ENCODE measurements around the gene NELL2.

Gene NELL2

DNA sequence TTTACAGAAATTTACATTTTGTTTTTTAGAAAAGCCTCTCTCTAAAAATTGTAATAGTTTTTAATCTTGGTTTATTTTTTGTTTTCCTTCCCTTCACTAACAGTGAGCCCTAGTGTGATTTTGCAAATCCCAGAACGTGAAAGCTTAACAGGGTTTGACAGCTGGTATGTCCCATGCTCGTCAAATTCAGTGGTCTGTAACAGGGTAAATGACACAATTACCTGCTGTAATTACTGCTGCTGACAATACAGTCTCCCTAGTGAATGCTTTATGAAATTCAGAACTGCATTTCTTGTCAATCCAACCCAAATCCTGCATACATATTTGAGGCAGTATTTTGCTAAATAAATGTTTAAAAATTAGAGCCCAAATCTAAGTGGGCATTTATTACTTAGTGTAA, 249.2 kb downstream of the NELL2 start:
- no peak for DNase-seq (ENCODE audit: low read depth in 3 of 3)

GRCh38 chr12:44618946-44619345, 257.2 kb downstream of the NELL2 start:
- no peak for DNase-seq (ENCODE audit: low read depth in 3 of 3)

GRCh38 chr12:44616402-44616801, 259.7 kb downstream of the NELL2 start:
- DNase-seq (ENCODE audit: low read depth in 3 of 3): no peak

DNA sequence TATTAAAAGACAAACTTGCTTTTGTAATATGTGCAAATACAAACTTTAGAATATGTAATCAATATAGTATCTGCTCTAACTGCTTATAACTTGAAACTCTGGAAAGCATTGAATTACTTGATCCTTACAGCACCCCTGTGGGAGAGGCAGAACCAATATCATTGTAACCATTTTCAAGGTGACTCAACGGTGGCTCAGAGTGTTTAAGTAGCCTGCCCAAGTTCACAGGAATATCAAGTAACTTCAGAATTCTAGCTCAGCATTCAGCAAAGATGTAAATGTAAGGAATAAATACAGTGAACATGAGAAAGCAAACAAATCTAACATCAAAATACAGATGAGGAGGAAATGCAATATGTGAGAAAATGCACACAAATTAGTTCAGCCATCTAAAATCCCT, 264.6 kb downstream of the NELL2 start:
- no peak for DNase-seq (ENCODE audit: low read depth in 3 of 3)

GRCh38 chr12:44603701-44604100, 272.4 kb downstream of the NELL2 start:
- no peak for DNase-seq (ENCODE audit: low read depth in 3 of 3)

GRCh38 chr12:44592626-44593025, 283.5 kb downstream of the NELL2 start:
- no peak for DNase-seq (ENCODE audit: low read depth in 3 of 3)

DNA sequence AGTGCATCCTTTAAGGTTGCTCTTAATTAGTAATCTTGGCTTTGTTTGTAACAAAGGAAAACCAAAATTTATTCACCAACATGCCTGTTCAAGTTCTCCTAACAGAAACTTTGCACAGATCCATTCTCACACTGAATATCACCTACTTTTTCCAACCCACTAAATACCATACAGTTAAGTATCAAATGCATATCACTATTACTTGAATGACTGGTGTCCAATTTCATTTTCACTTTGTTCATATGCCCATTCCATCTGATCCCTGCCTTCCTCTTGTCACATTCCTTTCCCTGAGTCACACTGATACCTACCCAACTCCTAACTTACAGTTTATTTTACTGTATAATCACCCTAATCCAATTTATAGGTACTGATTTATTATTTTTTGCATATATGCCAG, 286.4 kb downstream of the NELL2 start:
- no peak for DNase-seq (ENCODE audit: low read depth in 3 of 3)

- no peak for DNase-seq (ENCODE audit: low read depth in 3 of 3)
Measured at GRCh38 chr12:44588651-44589050, 287.5 kb downstream of the NELL2 start.

GRCh38 chr12:44584625-44585024, 291.5 kb downstream of the NELL2 start:
- no peak for DNase-seq (ENCODE audit: low read depth in 3 of 3)

- DNase-seq (ENCODE audit: low read depth in 3 of 3): no peak
Measured at GRCh38 chr12:44582521-44582920, 293.6 kb downstream of the NELL2 start.

GRCh38 chr12:44581642-44582242, 294.4 kb downstream of the NELL2 start:
- DNase-seq (ENCODE audit: low read depth in 3 of 3): no peak

DNA sequence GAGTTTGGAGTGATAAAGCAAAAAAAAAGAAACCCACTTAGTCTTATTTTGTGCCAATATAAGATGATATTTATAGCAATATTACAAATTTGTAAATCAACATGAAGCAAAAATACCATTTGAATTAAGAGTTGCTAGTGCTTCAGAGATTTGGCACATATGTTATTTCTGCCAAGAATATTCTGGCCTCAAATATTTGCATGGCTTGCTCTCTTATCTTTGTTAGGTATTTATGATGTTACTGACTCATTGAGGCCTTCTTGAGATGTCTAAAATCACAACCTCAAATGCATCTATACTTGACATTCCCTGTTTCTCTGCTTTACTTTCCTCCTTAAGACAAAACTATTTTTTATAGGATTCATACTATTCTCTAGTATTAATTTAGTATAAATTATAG, 301.5 kb downstream of the NELL2 start:
- DNase-seq (ENCODE audit: low read depth in 3 of 3): no peak

GRCh38 chr12:44573723-44574122, 302.4 kb downstream of the NELL2 start:
- no peak for DNase-seq (ENCODE audit: low read depth in 3 of 3)

- no peak for DNase-seq (ENCODE audit: low read depth in 3 of 3)
Measured at GRCh38 chr12:44571006-44571550, 305.0 kb downstream of the NELL2 start.

DNA sequence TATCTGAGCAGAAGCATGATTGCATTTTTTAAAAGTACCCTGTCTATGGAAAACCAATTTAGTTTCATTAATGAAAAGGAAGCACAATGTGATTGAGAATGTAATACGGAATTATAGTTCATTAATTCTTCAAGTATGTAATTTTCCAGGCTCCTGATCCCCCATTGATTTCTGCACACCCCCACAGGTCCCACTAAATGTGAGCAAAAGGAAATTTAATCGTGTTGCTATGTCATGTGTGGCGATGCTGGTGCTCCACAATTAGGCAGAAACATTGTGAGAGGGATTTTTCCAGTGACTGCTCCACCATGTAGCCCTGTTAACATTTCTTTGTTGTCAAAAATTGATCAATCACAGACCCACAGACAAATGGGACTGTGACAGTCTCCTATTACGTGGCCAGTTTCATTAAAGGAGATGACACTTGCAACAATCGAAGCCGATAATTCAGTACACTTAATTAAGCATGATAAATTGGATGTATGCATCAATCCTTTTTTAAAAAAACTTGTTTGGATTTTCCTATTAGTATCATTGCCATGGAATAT, 306.0 kb downstream of the NELL2 start:
- no peak for DNase-seq (ENCODE audit: low read depth in 3 of 3)

DNA sequence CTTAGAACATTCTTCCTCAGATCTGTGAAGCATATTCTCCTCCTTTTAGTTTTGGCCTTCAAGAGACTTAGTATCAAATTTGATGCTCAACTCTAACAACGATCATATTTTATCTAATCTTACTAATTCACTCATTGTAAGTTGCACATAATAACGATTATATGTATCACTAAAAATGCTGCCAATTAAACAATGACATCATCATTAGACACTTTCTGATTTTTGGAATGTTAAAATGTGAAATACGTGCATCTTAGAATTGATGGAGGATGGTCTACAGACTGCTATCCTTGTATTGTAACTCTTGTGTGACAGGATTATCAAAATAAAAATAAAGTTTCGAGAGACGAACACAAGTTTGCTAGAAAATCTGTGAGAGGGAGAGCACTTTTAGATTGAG, 311.0 kb downstream of the NELL2 start:
- no peak for DNase-seq (ENCODE audit: low read depth in 3 of 3)

DNA sequence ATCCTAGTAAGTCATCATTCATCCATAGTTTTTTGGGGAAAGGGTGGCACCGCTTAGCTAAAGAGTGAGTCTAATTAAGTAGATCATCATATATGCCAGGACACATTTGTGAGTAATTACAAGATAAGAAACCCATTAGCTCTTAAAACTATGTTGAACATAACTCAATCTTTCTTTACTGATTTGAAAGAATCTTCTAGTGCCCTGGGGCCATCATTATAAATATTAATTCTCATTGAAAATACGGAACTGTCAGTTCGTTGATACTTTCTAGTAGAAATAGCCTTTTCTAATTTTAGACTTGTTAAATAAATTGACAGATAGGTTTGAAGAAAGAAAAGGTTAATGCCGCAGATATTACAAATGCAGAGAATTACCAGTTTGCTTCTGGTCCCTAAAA, 312.6 kb downstream of the NELL2 start:
- DNase-seq (ENCODE audit: low read depth in 3 of 3): no peak

DNA sequence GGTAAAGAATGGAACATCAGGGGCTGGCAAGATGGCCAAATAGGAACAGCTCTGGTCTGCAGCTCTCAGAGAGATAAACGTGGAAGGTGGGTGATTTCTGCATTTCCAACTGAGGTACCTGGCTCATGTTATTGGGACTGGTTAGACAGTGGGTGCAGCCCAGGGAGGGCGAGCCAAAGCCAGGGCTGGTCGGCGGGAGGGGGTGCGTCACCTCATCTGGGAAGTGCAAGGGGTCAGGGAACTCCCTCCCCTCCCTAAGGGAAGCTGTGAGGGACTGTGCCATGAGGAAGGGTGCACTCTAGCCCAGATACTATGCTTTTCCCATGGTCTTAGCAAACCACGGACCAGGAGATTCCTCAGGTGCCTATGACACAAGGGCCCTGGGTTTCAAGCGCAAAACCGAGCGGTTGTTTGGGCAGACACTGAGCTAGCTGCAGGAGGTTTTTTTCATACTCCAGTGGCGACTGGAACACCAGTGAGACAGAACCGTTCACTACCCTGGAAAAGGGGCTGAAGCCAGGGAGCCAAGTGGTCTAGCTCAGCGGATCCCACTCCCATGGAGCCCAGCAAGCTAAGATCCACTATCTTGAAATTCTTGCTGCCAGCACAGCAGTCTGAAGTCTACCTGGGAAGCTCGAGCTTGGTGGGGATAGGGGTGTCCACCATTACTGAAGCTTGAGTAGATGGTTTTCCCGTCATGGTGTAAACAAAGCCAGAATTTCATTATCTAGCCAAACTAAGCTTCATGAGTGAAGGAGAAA, 317.6 kb downstream of the NELL2 start:
- no peak for DNase-seq (ENCODE audit: low read depth in 3 of 3)

DNA sequence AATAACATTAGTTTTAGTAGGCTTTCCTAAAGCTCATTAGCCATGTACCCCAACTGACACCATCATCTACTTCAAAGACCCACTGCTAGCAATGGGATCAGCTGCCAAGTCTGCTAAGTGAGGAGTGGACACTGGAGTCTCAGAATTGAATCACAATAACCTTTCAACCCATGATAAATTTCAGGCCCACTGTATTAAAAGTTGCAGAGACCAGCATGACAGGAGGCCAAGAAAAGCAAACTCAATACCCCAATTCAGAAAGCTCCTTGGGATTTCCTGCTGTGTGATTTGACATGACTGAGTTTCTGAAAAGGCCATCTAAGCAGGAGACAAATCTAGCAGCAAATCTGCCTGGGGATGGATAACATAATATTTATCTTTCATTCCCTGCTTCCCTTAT, 320.7 kb downstream of the NELL2 start:
- DNase-seq (ENCODE audit: low read depth in 3 of 3): no peak

GRCh38 chr12:44551631-44552030, 324.5 kb downstream of the NELL2 start:
- DNase-seq (ENCODE audit: low read depth in 3 of 3): no peak

DNA sequence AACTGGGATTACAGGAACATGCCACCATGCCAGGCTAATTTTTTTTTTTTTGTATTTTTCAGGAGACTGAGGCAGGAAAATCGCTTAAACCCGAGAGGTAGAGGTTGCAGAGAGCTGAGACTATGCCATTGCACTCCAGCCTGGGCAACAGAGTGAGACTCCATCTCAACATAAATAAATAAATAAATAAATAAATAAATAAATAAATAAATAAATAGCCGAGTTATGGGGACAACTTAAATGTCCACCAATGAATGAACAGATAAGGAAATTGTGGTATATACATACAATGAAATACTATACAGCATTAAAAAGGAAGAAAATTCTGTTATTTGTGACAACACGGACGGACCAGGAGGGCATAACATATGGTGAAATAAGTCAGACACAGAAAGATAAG, 325.7 kb downstream of the NELL2 start:
- DNase-seq (ENCODE audit: low read depth in 3 of 3): no peak

DNA sequence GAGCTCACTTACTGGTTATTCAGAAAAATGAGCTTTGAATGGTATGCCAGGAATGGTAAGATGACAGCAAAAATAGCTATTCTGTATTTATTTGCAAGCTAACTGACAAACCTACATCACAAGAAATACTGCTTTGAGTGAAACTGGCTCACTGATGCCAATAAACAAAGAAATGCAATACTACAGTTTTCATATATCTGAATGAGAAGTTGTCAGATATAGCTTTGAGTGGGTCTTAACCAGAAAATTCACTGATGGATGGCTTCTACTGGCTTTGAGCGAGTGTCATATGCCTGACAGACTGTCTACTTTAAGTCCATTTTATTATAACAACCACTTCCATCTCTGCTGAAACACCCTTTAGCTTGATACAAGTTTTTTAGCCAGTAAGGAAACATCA, 330.1 kb downstream of the NELL2 start:
- DNase-seq (ENCODE audit: low read depth in 3 of 3): no peak

DNA sequence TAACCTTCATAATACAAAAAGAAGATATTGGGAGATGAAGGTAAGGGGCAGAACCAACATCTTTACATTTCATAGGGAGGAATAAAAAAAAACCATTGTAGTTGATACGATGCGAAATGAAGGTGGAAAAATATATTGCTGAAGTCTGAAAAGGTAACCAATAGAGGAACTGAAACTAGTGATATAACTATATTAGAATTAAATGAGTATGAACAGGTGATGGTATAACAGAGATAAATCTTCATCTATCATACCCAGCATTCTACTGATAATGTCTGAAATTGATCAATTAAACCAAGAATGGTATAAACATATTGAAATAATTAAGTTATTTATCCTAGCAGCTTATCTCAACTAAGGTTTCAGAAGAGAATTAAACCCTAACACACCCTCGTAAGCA, 332.1 kb downstream of the NELL2 start:
- no peak for DNase-seq (ENCODE audit: low read depth in 3 of 3)

Data from stimulated activated CD4-positive, alpha-beta T cell treated with anti-CD3 and anti-CD28 coated beads, TNF-alpha, amount 100 ng/mL, for 48 hours (primary cell).